GM18502 (cell line): ENCODE measurements around the gene MLLT3.

Source experiments
- ATAC-seq: cut with Tn5 transposase; IDR thresholded peaks from one replicate; pipeline ENCODE4 v1.9.1; 2021; ENCODE audit warnings: mild to moderate bottlenecking; ENCODE audit not compliant: unreplicated experiment, poor library complexity

Gene MLLT3

DNA sequence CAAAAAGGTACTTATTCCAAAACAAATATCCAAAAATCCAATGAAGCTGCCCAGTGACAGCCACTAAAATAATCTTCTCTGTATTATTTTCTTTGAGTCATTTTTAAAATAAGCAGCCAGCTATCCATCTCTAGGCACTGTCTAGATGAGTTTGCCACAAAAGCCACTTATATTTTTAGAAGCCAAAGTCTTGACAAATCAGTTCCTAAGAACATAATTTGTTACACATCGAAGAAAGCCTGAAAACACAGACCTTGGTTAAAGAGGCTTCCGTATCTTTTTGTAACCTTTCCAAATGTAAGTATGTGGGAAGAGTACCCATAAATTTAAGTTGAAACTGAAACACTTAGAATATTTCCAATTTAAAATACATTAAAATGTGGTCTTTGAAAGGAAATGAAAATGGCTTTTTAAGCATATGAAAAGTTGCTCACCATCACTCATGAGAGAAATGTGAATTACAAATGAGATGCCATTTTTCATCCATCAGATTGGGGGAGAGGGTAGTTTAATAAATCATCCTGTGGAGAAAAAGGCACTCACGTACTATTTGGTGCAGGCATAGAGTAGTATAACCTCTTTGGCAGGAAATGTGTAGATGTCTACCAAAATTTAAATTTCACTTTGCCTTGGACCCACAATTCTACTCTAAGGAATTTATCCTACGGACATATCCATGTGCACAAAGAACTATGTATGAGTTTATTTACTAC, 180.4 kb downstream of the MLLT3 start:
- no peak for ATAC-seq

DNA sequence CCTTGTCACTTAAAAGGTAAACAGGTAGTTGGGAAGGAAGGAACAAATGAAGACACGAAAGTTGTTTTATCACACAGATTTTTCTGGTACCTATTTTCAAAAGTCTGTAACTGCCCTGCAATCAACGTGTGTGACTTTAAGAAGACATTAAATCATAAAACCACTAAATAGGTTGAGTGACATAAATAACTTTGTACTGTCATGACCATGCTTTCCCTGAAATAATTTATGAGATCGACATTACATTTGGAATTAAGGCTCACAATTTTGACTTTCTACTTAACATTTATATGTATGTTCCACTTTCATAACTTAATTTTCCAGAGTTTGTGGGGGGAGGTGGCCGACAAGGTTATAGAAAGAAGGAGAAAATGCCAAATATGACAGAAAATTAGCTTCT, 181.1 kb downstream of the MLLT3 start:
- no peak for ATAC-seq

DNA sequence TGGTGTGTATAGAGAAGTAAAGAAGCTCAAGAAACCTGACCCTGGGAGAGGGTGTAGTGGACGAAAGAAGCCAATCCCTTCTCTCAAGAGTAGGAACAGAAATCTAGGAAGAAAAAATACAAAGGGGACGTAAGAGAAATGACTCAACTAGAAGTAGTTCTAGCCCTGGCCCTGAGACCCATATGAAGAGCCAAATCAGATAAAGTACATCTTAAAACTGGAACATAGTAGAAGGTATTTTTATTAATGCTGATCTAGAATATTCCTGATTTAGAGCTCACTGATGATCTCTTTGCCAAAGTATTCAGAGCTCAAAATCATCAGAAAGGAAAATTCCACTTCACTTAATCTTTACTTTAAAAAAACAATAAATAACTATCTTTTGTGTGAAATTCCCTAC, 184.8 kb downstream of the MLLT3 start:
- ATAC-seq: no peak

DNA sequence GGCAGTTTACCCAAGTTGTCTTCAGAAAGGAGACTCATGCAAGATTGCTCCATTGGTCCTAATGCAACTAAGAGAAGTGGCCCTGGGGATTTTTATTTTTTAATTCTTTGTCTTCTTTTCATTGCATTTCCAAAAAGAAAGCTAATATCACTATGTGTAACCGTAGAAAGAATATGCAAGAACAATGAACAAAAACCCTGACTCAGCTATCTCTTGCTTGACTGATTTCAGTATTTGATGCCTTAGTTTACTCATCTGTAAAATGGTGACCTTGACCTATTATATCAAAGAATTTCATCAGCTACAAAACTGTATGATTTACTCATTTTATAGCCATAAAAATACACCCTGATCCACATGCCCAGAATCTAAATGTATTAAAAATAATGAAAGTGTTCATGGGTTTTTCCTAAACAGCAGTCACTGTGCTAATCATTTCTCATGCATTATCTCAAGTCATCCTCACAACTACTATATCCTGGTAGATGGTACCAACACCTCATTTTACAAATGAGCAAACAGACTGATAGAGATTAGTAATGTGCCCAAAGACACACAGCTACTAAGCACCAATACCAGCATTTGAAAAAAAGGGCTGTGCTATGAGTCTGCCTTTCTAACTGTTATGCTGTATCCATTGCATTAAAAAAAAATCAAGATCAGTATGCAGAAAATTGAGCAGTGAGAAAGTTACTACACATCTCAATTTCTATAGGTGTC, 185.7 kb downstream of the MLLT3 start:
- no peak for ATAC-seq

DNA sequence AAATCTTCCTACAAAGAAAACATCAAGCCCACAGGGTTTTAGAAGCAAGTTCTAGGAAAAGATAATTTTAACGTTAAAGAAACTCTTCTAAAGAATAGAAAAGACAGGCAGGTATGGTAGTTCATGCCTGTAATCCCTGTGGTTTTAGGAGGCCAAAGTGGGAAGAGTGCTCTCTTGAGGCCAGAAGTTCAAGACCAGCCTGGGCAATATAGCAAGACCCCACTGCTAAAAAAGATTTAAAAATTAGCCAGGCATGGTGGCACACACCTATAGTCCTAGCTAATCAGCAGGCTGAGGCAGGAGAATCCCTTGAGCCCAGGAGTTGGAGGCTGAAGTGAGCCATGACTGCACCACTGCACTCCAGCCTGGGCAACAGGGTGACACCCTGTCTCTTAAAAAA, 193.3 kb downstream of the MLLT3 start:
- ATAC-seq: no peak

DNA sequence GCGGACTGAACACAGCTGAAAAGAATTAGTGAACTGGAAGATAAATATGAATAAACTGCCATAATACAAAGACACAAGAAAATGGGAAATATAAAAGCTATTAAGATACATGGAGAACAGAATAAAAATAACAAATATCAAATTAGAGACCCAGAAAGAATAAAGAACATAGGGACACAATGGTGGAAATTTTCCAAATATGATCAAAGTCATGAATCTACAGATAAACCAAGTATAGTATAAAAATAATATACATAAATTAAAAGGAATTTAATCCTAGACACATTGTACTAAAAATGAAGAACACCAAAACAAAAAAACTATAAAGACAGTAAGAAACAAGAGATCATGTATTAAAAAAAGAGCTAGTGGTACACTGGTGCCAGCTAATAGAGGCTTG, 194.9 kb downstream of the MLLT3 start:
- ATAC-seq: no peak

DNA sequence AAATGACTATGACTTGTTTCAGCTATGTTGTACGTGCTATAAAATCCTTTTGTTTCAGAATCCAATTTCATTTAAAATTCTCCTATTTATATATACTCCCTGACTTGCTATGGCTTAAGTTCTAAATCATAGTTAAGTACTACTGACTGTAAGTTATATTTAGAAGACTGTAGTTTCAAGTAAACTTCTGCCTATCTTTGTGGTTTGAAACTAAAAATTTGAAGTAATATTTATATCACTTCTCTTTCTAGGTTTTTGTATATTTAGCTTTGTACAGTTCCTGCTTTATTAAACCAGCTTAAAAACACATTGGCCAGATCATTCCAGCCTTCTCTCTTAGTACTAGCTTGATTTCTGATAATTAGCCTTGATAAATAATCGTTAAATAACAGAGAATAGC, 196.3 kb downstream of the MLLT3 start:
- peak; percentile 81 for ATAC-seq

DNA sequence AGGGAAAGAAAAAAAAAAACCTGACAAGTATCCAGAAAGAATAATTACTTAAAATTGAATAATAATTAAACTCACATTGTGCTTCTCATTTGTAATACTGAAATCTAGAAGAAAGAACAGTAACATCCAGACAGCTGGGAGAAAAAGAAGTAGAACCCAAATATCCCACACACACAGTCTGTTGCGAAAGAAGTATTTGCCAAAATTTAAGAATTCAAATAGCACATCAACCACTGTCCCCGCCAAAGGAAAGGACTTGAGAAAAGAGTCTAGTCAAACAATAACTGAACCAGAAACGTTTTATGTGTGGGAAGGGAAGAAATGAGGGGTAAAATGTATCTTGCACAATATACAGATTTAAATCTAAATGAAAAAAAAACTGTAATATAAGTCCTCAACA, 202.8 kb downstream of the MLLT3 start:
- ATAC-seq: no peak

DNA sequence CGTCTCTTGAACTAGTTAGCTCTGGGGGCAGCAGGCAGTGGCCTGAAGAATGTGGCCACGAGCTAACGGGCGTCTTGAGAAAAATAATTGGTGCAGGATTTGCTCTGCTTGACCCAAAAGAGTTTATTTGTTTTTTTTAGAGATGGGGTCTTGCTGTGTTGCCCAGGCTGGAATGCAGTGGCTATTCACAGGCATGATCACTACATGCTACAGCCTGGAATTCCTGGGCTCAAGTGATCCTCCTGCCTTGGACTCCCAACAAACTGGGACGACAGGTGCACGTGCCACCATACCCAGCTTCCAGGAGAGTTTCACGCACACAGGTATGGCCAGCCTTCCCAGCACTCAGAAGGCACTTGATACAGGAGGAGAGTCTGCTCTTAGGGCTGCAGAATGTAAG, 203.8 kb downstream of the MLLT3 start:
- no peak for ATAC-seq

DNA sequence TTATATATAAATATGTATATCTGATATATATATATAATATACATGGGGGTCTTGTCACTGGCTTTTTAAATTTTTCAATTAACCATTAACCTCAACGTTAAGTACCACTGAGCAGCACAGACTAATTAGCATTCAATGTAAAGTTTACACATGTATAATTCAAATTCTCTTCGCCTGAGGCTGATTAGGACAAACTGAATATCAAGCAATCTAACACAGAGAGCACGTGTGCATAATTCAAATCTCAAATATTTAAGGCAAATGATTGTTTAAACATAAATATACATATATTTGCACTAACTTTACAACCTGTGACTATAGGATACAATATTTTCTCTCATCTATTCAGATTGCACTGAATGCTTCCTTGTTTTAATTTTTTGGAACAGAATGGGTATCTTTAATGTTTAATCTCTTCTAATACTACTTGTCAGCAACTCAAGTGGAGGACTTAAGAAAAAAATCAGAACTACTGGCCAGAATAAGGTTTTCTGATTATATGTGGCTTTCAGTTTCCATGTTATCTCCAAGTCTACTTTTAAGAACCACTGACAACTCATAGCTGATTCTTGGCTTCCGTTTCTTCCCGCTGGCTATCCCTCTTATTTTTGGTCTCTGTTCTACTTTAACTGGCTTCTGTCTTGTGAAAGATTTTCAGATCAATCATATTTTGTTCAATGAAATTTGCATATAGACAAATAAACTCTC, 204.8 kb downstream of the MLLT3 start:
- ATAC-seq: no peak

DNA sequence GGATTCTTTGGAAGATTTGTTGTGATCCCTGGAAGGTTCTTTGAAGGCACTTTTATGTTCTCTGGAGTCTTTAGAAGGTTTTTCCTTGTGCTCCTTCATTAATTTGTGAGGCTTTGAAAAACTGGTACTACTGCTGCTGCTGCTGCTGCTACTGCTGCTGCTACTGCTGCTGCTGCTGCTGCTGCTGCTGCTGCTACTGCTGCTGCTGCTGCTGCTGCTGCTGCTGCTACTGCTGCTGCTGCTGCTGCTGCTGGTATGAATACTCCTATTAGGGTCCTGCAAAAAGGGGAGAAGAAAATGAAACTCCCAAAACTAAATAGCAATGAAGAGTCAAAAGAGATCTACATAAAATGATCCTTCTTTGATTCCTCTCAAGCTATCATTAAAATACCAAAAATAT, 208.1 kb downstream of the MLLT3 start:
- ATAC-seq: no peak

DNA sequence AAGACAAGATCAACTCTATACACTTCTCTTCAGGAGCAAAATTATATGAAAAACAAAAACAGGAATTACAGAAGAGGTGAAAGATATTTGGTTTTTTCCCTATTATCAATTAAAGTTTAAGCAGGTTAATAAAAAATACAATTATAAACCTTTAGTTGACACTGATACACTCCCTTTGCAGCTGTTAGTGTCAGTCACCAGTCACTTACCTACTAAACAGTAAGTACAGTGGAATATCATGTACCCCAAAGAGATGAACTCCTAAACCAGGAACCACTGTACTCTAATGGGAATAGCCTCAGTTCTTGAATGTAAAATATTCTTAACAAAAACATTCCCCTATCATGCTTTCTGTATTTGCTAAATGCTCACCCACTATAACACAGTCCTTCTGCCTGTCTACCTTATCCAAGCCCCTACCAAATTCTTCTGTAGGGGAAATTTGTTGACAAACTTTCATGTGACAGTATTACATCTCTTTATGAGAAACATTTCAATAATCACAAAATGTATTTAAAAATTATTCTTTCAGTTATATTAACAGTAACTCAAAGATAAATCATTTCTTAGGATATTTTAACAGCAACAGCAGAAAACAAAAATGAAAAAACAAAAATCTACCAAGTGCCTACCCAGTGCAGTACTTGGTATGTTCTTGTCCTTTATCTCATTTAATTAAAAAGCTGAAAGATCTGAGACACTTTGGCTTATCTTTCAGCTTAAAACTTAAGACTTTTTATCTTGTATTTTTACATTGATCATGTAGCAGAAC, 212.8 kb downstream of the MLLT3 start:
- ATAC-seq: no peak

DNA sequence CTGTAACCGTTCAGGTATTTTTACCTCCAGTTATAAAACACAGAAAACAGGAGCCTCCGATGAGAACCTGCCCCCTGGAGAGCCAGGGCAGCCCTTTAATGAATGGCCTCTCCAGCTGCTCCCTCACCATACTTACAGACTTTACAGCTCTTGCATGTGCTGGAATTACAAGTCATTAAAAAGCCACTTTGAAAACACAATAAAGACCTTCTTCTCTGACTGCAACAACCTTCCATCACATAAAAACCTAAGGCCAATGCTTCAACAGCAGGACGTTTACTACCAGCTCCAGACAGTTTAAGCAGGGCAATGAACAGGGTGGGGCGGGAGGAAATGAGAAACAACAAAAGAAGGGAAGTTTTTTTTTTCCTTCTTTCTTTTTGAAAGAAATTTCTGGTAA, 213.8 kb downstream of the MLLT3 start:
- ATAC-seq: no peak

DNA sequence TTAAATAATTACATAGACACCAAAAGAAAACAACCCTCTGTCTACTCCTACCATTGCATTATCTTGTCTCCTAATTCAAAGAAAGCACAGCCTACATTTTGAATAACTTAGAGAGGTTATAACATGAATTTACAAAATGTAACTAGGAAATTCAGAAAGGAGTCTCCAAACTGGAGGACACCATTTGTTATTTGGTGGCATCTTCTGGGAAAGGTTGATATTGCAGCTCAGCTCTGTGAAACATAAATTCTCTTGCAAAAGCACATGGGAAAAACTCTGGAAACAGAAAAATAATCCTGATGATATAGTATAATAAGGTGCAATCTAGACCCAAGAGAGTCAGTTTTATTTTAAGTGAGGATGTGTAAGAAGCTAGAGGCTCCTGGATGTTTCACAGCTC, 215.3 kb downstream of the MLLT3 start:
- no peak for ATAC-seq

DNA sequence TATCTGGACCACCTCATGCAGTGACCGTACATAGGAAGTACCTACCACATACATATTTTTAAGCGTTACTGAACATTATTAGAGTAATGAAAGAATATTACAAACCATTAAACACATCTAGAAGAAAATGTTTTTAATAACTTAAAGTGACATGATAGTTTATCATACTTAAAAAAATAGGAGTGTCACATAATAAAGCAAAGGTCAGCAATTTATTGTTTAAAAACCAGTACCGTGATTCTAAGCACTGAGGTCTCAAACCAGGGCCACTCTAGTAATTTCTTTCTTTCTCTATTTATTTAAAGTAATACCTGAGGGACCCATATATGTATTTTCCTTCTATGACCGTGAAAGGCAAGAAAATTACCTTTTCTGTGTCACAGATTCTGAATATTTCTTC, 216.0 kb downstream of the MLLT3 start:
- ATAC-seq: no peak

DNA sequence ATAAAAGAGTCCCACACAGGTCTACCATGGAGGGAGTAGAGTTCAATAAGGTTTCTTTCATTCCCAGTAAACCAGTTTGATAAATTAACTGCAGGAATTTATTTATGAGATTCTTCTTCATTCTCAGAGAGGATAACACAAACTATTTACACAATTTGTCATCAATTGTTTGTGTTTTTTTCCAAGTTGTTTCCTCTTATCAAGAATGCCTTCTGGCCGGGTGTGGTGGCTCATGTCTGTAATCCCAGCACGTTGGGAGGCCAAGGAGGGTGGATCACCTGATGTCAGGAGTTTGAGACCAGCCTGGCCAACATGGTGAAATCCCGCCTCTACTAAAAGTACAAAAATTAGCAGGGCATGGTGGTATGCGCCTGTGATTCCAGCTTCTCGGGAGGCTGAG, 216.7 kb downstream of the MLLT3 start:
- ATAC-seq: no peak

DNA sequence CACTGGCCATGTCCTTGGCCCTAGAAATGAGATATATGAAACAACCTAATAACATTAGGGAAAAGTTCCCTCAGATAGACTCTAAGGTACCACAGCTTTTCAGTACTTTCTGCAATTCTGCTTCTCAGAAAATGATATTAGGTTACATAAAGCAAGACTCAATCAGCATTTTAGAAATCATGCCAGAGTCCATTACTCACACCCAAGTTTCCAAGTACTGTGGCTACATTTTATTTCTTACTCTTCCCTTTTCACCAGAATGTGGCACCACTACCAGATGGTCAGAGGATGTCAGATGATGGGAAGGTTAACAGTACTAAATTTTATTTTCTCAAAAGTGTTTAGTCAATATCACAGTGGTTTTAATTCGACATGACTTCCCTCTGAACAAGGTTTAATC, 217.2 kb downstream of the MLLT3 start:
- no peak for ATAC-seq

DNA sequence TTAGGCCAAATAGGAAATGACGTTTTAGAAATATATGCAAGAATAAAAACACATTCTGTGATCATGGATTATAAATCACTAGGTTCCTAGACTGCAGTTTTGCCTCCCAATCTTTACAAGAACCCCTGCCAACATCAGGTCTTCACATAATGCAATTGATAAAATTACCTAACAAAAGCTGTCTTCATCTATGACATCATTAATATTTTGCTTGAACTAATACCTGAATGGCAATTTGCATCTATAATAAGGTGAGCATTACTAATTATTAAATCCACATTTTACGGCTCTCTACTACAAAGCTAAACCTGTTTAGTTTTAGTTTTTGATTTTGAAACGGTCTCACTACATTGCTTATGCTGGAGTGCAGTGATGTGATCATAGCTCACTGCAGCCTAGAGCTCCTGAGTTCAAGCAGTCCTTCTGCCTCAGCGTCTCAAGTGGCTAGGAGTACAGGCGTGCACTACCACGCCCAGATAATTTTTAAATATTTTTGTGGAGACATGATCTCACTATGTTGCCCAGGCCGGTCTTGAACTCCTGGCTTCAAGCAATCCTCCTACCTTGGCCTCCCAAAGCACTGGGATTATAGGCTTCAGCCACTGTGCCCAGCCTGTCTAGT, 218.0 kb downstream of the MLLT3 start:
- ATAC-seq: no peak

DNA sequence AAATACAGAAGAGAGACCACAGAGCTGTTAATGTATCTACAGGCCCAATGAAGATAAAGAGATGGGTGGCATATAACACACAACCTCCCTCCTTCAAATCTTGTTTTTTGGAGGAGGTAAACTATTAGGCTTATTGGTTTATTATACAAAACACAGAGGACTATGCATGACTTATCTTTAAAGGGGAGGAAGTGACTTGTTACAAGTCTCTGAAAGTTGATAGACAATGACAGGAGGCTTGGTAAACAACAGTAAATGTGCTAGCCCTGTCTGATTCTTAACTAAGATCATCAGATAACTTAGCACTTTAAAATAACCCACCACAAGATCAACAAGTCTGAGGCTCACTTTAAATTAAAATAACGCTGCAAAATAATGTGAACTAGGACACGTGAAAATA, 219.0 kb downstream of the MLLT3 start:
- no peak for ATAC-seq

DNA sequence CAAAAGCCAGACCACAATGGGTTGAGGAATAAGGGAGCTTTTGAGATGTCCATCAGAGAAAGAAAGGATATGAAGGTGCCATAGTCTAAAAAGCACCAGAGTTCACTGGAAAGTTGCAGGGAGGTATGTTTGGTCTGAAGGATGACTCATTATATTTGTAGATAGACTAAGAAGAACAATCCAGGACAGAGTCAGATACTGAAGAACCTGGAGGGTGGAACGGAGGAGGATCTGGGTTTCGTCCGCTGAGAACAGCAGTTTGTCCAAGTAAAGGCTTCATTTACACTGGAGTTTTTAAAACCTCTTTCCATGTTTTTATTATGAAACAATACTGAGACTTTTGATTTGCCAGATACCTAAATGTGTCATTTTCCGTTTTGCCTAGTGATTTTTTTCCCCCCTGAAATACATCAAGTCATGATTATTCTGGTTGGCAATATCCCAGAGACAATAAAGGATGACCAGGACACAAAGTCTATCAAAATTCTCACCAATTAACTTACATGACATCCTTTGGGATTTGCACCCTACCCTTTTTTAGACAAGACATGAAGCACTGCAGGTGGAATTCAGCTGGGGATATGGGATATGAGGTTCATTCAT, 219.9 kb downstream of the MLLT3 start:
- ATAC-seq: no peak
